ENCODE data around the gene NPHS1.
"Not testable (repeated sequence)": the region's sequence is repeated elsewhere in the genome, so short reads cannot be mapped to it uniquely, and the experiment has no call there.

NPHS1 gene

GRCh38 chr19:35806597-35806996 lies 45.7 kb downstream of the NPHS1 start:
- H3K27ac ChIP-seq = no peak overlapping the region
- no peak for TF ChIP-seq ZFX (IDR thresholded peaks at IDR 0.05)
- TF ChIP-seq, protein P1, sequence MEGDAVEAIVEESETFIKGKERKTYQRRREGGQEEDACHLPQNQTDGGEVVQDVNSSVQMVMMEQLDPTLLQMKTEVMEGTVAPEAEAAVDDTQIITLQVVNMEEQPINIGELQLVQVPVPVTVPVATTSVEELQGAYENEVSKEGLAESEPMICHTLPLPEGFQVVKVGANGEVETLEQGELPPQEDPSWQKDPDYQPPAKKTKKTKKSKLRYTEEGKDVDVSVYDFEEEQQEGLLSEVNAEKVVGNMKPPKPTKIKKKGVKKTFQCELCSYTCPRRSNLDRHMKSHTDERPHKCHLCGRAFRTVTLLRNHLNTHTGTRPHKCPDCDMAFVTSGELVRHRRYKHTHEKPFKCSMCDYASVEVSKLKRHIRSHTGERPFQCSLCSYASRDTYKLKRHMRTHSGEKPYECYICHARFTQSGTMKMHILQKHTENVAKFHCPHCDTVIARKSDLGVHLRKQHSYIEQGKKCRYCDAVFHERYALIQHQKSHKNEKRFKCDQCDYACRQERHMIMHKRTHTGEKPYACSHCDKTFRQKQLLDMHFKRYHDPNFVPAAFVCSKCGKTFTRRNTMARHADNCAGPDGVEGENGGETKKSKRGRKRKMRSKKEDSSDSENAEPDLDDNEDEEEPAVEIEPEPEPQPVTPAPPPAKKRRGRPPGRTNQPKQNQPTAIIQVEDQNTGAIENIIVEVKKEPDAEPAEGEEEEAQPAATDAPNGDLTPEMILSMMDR (conservative IDR thresholded peaks at IDR 0.05) = no peak

GRCh38 chr19:35805526-35806102 lies 46.7 kb downstream of the NPHS1 start:
- no peak for TF ChIP-seq ZFX (IDR thresholded peaks at IDR 0.05)
- TF ChIP-seq, protein P1 (conservative IDR thresholded peaks at IDR 0.05) = no peak
- H3K27ac ChIP-seq = no peak overlapping the region

GRCh38 chr19:35801828-35802227 lies 50.5 kb downstream of the NPHS1 start:
- H3K27ac ChIP-seq = no peak overlapping the region
- TF ChIP-seq, protein P1 (conservative IDR thresholded peaks at IDR 0.05) = no peak

DNA sequence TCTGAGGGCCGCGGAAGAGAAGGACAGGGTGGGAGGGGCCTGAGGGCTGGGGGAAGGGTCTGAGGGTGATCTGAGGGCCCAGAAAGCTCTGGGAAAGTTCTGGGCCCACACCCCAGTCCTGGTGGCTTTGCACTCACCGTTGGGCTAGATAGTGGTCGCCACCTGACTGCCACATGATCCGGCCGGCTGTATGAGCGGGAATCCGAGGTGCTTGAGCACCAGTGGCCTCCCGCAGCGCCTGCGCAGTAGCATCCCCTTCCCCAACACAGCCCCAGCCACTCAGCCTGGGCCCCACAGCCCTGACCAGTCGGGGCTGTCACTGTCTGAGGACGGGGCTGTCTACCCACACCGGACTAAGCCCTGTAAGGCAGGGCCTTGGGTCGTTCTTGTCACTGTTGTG lies 54.6 kb downstream of the NPHS1 start:
- H3K27ac ChIP-seq = no peak overlapping the region
- no peak for TF ChIP-seq ZFX (IDR thresholded peaks at IDR 0.05)
- TF ChIP-seq, protein P1 (conservative IDR thresholded peaks at IDR 0.05) = no peak

- H3K27ac ChIP-seq = no peak overlapping the region
- TF ChIP-seq, protein P1 (conservative IDR thresholded peaks at IDR 0.05) = no peak
- TF ChIP-seq ZFX (IDR thresholded peaks at IDR 0.05) = no peak
These were observed 55.4 kb downstream of the NPHS1 start for GRCh38 chr19:35796645-35797542.

DNA sequence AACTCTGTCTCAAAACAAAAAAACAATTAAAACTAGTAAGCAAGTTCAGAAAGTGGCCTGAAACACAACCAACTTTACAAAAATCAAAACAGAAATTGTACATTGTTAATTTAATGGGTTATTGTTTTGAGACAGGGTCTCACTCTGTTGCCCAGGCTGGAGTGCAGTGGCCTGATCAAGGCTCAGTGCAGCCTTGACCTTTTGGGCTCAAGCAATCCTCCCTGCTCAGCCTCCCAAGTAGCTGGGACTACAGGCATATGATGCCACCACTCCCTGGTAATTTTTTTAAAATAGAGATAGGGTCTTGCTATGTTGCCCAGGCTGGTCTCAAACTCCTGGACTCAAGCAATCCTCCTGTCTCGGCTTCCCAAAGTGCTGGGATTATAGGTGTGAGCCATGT lies 56.7 kb downstream of the NPHS1 start:
- H3K27ac ChIP-seq = not testable (repeated sequence)

- TF ChIP-seq, protein P1 (conservative IDR thresholded peaks at IDR 0.05) = no peak
- no peak for TF ChIP-seq ZFX (IDR thresholded peaks at IDR 0.05)
- H3K27ac ChIP-seq = no peak overlapping the region
These were observed 58.7 kb downstream of the NPHS1 start for GRCh38 chr19:35793381-35794165.

Data from C4-2B (cell line).